CD14-positive monocyte (primary cell): ENCODE data around the gene HES4. TPM values are rescaled to one million over a fixed set of nuclear protein-coding genes. Genes with fewer than 3 reads are reported as not detected.

Experiments
- DNase-seq, 3 donors: peaks; one replicate each; pipeline ENCODE4 v3.0.0-alpha.2; 2011 to 2022
- H2AFZ ChIP-seq: 2 replicates; pipeline ENCODE4 v1.6.0; 2012; ENCODE audit warnings: mild to moderate bottlenecking, low read depth, low read length, inconsistent platforms; ENCODE audit not compliant: insufficient read depth, poor library complexity, severe bottlenecking
- H3K27ac ChIP-seq, 2 donors: 1 replicate in 1 of 2; 2 replicates in 1 of 2; pipeline ENCODE4 v1.5.1; 2012 to 2013; ENCODE audit warnings: low read length in 2 of 2, control low read depth in 1 of 2, inconsistent platforms in 1 of 2, low read depth in 1 of 2, mild to moderate bottlenecking in 1 of 2
- H3K27me3 ChIP-seq, 2 donors: one replicate each; pipeline versions ENCODE4 v1.6.0 to v1.6.1; 2011 to 2013; ENCODE audit warnings: low read length in 2 of 2; ENCODE audit not compliant: control insufficient read depth in 2 of 2, insufficient read depth in 2 of 2
- H3K36me3 ChIP-seq, 2 donors: replicated peaks in 1 of 2; 1 replicate in 1 of 2; 2 replicates in 1 of 2; pipeline versions ENCODE4 v1.5.1 to v1.6.1; 2012 to 2013; ENCODE audit warnings: low read length in 2 of 2, control low read depth in 1 of 2, inconsistent platforms in 1 of 2, mild to moderate bottlenecking in 1 of 2; ENCODE audit not compliant: insufficient read depth in 2 of 2, control insufficient read depth in 1 of 2
- H3K4me1 ChIP-seq, 2 donors: 1 replicate in 1 of 2; 2 replicates in 1 of 2; pipeline versions ENCODE4 v1.5.1 to v1.6.1; 2012 to 2013; ENCODE audit warnings: low read length in 2 of 2, control low read depth in 1 of 2, inconsistent platforms in 1 of 2, mild to moderate bottlenecking in 1 of 2, moderate library complexity in 1 of 2; ENCODE audit not compliant: insufficient read depth in 2 of 2, control insufficient read depth in 1 of 2
- H3K4me2 ChIP-seq: replicated peaks from 2 replicates; pipeline ENCODE3; 2012; ENCODE audit warnings: low read length, moderate library complexity, mild to moderate bottlenecking; ENCODE audit not compliant: poor library complexity, severe bottlenecking; ENCODE audit errors: extremely low read depth
- H3K4me3 ChIP-seq, 3 experiments: fragments of 200-600 bp in 1 of 3; sonication (generic) in 1 of 3; replicated peaks in 1 of 3; 1 replicate in 2 of 3; 2 replicates in 1 of 3; pipeline ENCODE4 v1.5.1; 2011 to 2013; ENCODE audit warnings: low read length in 3 of 3, mild to moderate bottlenecking in 3 of 3, control low read depth in 2 of 3, low read depth in 2 of 3, inconsistent platforms in 1 of 3, moderate library complexity in 1 of 3
- H3K79me2 ChIP-seq: 2 replicates; pipeline ENCODE4 v1.6.0; 2012; ENCODE audit warnings: mild to moderate bottlenecking, control low read depth, inconsistent platforms, low read length, moderate library complexity; ENCODE audit not compliant: insufficient read depth
- H3K9ac ChIP-seq: 2 replicates; pipeline ENCODE4 v1.6.0; 2017; ENCODE audit warnings: low read length, mild to moderate bottlenecking; ENCODE audit not compliant: insufficient read depth, poor library complexity, severe bottlenecking
- H3K9me3 ChIP-seq, 2 donors: replicated peaks in 1 of 2; 1 replicate in 1 of 2; 2 replicates in 1 of 2; pipeline versions ENCODE4 v1.5.1 to v1.6.1; 2012 to 2013; ENCODE audit warnings: low read length in 2 of 2, control low read depth in 1 of 2; ENCODE audit not compliant: control insufficient read depth in 1 of 2, insufficient read depth in 1 of 2
- H4K20me1 ChIP-seq: 2 replicates; pipeline ENCODE4 v1.6.0; 2012; ENCODE audit warnings: mild to moderate bottlenecking, low read length, control low read depth, moderate library complexity; ENCODE audit not compliant: insufficient read depth
- H3K27ac Mint-ChIP-seq, 7 donors: one replicate each; pipeline ENCODE4 v1.8.0; 2020; ENCODE audit warnings: mild to moderate bottlenecking in 7 of 7, mixed read lengths in 7 of 7, moderate library complexity in 6 of 7, inconsistent platforms in 2 of 7
- H3K27me3 Mint-ChIP-seq, 3 donors: one replicate each; pipeline ENCODE4 v1.8.0; 2021 to 2022; ENCODE audit warnings: low read depth in 3 of 3, mild to moderate bottlenecking in 3 of 3, mixed read lengths in 3 of 3, moderate library complexity in 3 of 3, inconsistent platforms in 1 of 3
- H3K36me3 Mint-ChIP-seq, 2 donors: one replicate each; pipeline ENCODE4 v1.8.0; 2020; ENCODE audit warnings: mixed read lengths in 2 of 2, inconsistent platforms in 1 of 2, mild to moderate bottlenecking in 1 of 2
- H3K4me1 Mint-ChIP-seq: one replicate; pipeline ENCODE4 v1.8.0; 2020; ENCODE audit warnings: mild to moderate bottlenecking, mixed read lengths
- H3K4me3 Mint-ChIP-seq, 2 donors: one replicate each; pipeline ENCODE4 v1.8.0; 2020; ENCODE audit warnings: mild to moderate bottlenecking in 2 of 2, mixed read lengths in 2 of 2, moderate library complexity in 1 of 2
- H3K9me3 Mint-ChIP-seq, 7 donors: one replicate each; pipeline ENCODE4 v1.8.0; 2020 to 2022; ENCODE audit warnings: mixed read lengths in 7 of 7, mild to moderate bottlenecking in 6 of 7, moderate library complexity in 6 of 7, inconsistent platforms in 2 of 7
- WGBS: methylation state at CpG from one replicate; pipeline ENCODE4 v1.1.5; 2013; ENCODE audit warnings: missing lambda C conversion rate; ENCODE audit not compliant: insufficient coverage; 5-methylcytosine and 5-hydroxymethylcytosine counted together
- intact Hi-C, 2 donors: fragments of 100-400 bp; cut with micrococcal nuclease; formaldehyde crosslinking; loops; one replicate each; pipeline versions ENCODE4 v1.15.0 to v1.15.1; 2023
- polyA plus RNA-seq, 3 donors: library from polyadenylated mRNA; depleted of rRNA in 1 of 3; unstranded in 2 of 3; stranded (reverse) in 1 of 3; fragments of 300-500 nt in 2 of 3; fragments of >200 nt in 1 of 3; fragmentation: Illumina TruSeq in 2 of 3; gene quantifications; 1 replicate in 2 of 3; 2 replicates in 1 of 3; pipeline ENCODE4 v1.2.3, GENCODE V29; 2012 to 2021
- TF ChIP-seq, protein P1 (sequence below): fragments of 200-600 bp; IDR thresholded peaks from one replicate; pipeline ENCODE4 v1.8.0; 2022; ENCODE audit warnings: antibody characterized with exemption, mild to moderate bottlenecking

The HES4 gene
- polyA plus RNA-seq, 3 donors: 1.4 to 26.8 (median 2.0) TPM

DNA sequence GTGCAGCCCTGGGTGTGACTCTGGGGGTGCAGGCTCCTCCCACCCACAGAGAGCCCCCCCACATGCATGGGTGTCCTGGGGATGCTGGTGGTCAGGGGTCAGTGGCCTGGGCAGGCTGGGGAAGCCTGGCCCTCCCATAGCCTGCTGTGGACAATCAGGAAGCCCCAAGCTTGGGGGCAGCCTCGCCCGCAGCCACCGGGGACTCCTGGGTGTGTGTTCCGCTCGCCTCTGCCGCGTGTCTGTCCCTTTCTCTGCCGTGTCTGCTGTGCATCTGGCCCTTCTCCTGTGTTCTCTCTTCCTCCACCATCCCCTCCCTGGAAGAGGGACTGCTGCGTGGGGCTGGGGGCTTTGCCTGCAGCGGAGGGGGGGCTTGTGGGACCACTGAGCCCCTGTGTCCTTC, 42.9 kb upstream of the HES4 start:
- no peak overlapping the region for H3K4me3 Mint-ChIP-seq
- Histone ChIP-seq H3K9me3 (no peaks in the 10 kb centered on the region), H3K4me3 (no peak overlapping the region), H3K9ac (no peak overlapping the region), H3K79me2 (no peaks in the 10 kb centered on the region), H3K27ac (no peak overlapping the region), H3K27me3 (peaks cover 3 to 24% of the 10 kb centered on the region in 2 donors), H3K36me3 (no peaks in the 10 kb centered on the region), H3K4me1 (peaks cover 24 to 27% of the 10 kb centered on the region in 2 donors), H4K20me1 (no peaks in the 10 kb centered on the region), H3K4me2 (no peak overlapping the region), H2AFZ (no peak overlapping the region)
- H3K9me3 Mint-ChIP-seq: peaks cover 0 to 11% (median 4%) of the 10 kb centered on the region in 7 donors
- WGBS: 96% methylated on average over 5 of the region's 10 CpGs
- peaks cover 0 to 2% of the 10 kb centered on the region in 2 donors for H3K36me3 Mint-ChIP-seq
- peaks cover 20 to 35% (median 31%) of the 10 kb centered on the region in 3 donors for H3K27me3 Mint-ChIP-seq
- intact Hi-C loops: no loop called here
- H3K4me1 Mint-ChIP-seq: peaks cover 20% of the 10 kb centered on the region
- no peak for DNase-seq
- H3K27ac Mint-ChIP-seq: no peak overlapping the region
- TF ChIP-seq, protein P1, sequence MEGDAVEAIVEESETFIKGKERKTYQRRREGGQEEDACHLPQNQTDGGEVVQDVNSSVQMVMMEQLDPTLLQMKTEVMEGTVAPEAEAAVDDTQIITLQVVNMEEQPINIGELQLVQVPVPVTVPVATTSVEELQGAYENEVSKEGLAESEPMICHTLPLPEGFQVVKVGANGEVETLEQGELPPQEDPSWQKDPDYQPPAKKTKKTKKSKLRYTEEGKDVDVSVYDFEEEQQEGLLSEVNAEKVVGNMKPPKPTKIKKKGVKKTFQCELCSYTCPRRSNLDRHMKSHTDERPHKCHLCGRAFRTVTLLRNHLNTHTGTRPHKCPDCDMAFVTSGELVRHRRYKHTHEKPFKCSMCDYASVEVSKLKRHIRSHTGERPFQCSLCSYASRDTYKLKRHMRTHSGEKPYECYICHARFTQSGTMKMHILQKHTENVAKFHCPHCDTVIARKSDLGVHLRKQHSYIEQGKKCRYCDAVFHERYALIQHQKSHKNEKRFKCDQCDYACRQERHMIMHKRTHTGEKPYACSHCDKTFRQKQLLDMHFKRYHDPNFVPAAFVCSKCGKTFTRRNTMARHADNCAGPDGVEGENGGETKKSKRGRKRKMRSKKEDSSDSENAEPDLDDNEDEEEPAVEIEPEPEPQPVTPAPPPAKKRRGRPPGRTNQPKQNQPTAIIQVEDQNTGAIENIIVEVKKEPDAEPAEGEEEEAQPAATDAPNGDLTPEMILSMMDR: no peak

GRCh38 chr1:1041873-1042272, 42.0 kb upstream of the HES4 start:
- H3K36me3 ChIP-seq: no peaks in the 10 kb centered on the region
- no peaks in the 10 kb centered on the region for H3K79me2 ChIP-seq
- Mint-ChIP-seq H3K4me1 (peaks cover 20% of the 10 kb centered on the region), H3K4me3 (no peak overlapping the region), H3K27me3 (peaks cover 20 to 43% (median 38%) of the 10 kb centered on the region in 3 donors), H3K9me3 (peaks cover 0 to 9% (median 4%) of the 10 kb centered on the region in 7 donors), H3K27ac (no peak overlapping the region), H3K36me3 (peaks cover 0 to 2% of the 10 kb centered on the region in 2 donors)
- no peak overlapping the region for H3K4me2 ChIP-seq
- no peaks in the 10 kb centered on the region for H3K9me3 ChIP-seq
- H2AFZ ChIP-seq: no peak overlapping the region
- TF ChIP-seq, protein P1: no peak
- H3K27me3 ChIP-seq: peaks cover 3 to 30% of the 10 kb centered on the region in 2 donors
- H3K4me1 ChIP-seq: peaks cover 24 to 27% of the 10 kb centered on the region in 2 donors
- H3K4me3 ChIP-seq: no peak overlapping the region
- DNase-seq: no peak
- H3K9ac ChIP-seq: no peak overlapping the region
- intact Hi-C loops: no loop called here
- H3K27ac ChIP-seq: no peak overlapping the region
- H4K20me1 ChIP-seq: no peaks in the 10 kb centered on the region
- whole genome bisulfite sequencing: 91% methylated on average over 23 of the region's 25 CpGs
